GM20000 (cell line): ENCODE measurements around the gene RASGEF1C.

ENCODE experiments used
- DNase-seq: peaks from one replicate; pipeline ENCODE4 v3.0.0; 2012; ENCODE audit warnings: low spot score
- CTCF ChIP-seq: IDR thresholded peaks from 2 replicates; pipeline ENCODE4 v1.5.1; 2012; ENCODE audit warnings: mild to moderate bottlenecking, control low read depth; ENCODE audit errors: extremely low read depth, missing control alignments

The RASGEF1C gene

GRCh38 chr5:180138976-180139730 is 69.9 kb downstream of the RASGEF1C start:
- DNase-seq: no peak

GRCh38 chr5:180138214-180138975 is 70.6 kb downstream of the RASGEF1C start:
- no peak for DNase-seq

More at GRCh38 chr5:180138976-180139730, 69.9 kb downstream of the RASGEF1C start:
- TF ChIP-seq CTCF: no peak

GRCh38 chr5:180137401-180138213 is 71.4 kb downstream of the RASGEF1C start:
- no peak for DNase-seq
- no peak for TF ChIP-seq CTCF

More at GRCh38 chr5:180138214-180138975, 70.6 kb downstream of the RASGEF1C start:
- no peak for TF ChIP-seq CTCF

- no peak for DNase-seq
- TF ChIP-seq CTCF: no peak
Observed at GRCh38 chr5:180136630-180137381, 72.2 kb downstream of the RASGEF1C start.

GRCh38 chr5:180135967-180136629 is 72.9 kb downstream of the RASGEF1C start:
- TF ChIP-seq CTCF: no peak
- DNase-seq: no peak

- DNase-seq: no peak
- TF ChIP-seq CTCF: no peak
Observed at GRCh38 chr5:180135128-180135955, 73.7 kb downstream of the RASGEF1C start.
